ENCODE results near the gene ISOC2. TPM values are rescaled to one million over a fixed set of nuclear protein-coding genes. Genes with fewer than 3 reads are reported as not detected.

ISOC2 gene
- polyA plus RNA-seq, 2 of the 4 experiments (the other 2 are of a cell fraction): 45.3 to 57.8 TPM

DNA sequence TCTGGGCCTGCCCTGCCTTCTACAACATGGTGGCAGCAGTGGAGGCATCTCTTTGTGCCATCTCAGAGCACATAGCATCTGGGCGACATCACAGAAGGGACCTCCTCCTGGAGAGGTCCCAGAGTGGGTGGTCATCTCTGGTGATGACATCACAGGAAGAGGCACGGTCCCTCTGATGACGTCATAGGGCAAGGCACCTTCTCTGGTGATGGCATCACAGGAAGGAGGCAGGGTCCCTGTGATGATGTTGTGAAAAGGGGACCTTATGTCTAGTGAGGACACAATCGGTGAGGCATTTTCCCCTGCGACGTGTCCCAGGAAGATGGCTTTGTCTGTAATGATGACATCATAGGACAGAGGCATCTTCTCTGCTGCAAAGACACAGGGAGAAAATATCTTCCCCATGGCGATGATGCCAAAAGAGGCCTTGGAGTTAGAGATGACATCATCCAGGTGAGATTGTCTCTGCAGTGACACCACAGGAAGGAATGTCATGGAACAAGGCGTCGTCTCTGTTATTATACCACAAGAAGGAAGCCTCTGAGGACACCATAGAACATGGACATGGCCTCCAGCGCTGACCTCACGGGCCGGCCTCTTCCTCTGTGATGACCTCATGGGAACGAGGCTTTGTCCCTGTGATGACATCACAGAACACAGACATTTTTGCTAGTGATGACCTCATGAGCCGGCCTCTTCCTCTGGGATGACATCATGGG, 29.0 kb downstream of the ISOC2 start:
- 0 out of 6 replicates have a peak, but pooled peaks of 1 of the 2 experiments have one; percentile 12 for ATAC-seq
- 43% methylated on average over 14 of the region's 14 CpGs for WGBS (ENCODE audit: missing lambda C conversion rate)

GRCh38 chr19:55431183-55431582, 30.3 kb downstream of the ISOC2 start:
- ChIA-PET CTCF (interaction anchor here (0.9 to 1.1 kb wide), 2 partner anchors 13 to 139 kb away, joined by 3 read pairs; no protein-coding TSS in a partner anchor), POLR2A (no interaction called here)
- FAIRE-seq (no peak), DNase-seq (ENCODE audit: low read depth in 1 of 2, low spot score in 1 of 2) (no peak), ATAC-seq (no peak)
- TF ChIP-seq NPAS2 (CRISPR knock-in tag; IDR thresholded peaks at IDR 0.05; ENCODE audit: borderline replicate concordance) (no peak), RNF2 (IDR thresholded peaks at IDR 0.05; ENCODE audit: borderline replicate concordance, low read depth) (no peak), GATA3 (IDR thresholded peaks at IDR 0.05; ENCODE audit: borderline replicate concordance) (no peak), ZSCAN20 (CRISPR knock-in tag; IDR thresholded peaks at IDR 0.05) (no peak), FOXS1 (CRISPR knock-in tag; IDR thresholded peaks at IDR 0.05) (no peak), CEBPB (IDR thresholded peaks at IDR 0.05) (no peak), HEYL (CRISPR knock-in tag; IDR thresholded peaks at IDR 0.05) (no peak), ZNF302 (CRISPR knock-in tag; IDR thresholded peaks at IDR 0.05) (no peak), RCOR1 (IDR thresholded peaks at IDR 0.05; ENCODE audit: low read depth, low read length) (no peak), HOXA7 (CRISPR knock-in tag; IDR thresholded peaks at IDR 0.05) (no peak), ELK1 (IDR thresholded peaks at IDR 0.05; ENCODE audit: low read depth, low read length) (no peak), CBX8 (IDR thresholded peaks at IDR 0.05) (no peak), HOXB13 (CRISPR knock-in tag; IDR thresholded peaks at IDR 0.05; ENCODE audit: low read depth) (no peak), NR3C1 (IDR thresholded peaks at IDR 0.05) (no peak)
- TF ChIP-seq, protein P1, sequence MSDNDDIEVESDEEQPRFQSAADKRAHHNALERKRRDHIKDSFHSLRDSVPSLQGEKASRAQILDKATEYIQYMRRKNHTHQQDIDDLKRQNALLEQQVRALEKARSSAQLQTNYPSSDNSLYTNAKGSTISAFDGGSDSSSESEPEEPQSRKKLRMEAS (IDR thresholded peaks at IDR 0.05): no peak
- TF ChIP-seq, protein P2, sequence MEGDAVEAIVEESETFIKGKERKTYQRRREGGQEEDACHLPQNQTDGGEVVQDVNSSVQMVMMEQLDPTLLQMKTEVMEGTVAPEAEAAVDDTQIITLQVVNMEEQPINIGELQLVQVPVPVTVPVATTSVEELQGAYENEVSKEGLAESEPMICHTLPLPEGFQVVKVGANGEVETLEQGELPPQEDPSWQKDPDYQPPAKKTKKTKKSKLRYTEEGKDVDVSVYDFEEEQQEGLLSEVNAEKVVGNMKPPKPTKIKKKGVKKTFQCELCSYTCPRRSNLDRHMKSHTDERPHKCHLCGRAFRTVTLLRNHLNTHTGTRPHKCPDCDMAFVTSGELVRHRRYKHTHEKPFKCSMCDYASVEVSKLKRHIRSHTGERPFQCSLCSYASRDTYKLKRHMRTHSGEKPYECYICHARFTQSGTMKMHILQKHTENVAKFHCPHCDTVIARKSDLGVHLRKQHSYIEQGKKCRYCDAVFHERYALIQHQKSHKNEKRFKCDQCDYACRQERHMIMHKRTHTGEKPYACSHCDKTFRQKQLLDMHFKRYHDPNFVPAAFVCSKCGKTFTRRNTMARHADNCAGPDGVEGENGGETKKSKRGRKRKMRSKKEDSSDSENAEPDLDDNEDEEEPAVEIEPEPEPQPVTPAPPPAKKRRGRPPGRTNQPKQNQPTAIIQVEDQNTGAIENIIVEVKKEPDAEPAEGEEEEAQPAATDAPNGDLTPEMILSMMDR (IDR thresholded peaks at IDR 0.05): no peak
- Histone ChIP-seq H3K27ac (no peak overlapping the region), H3K4me2 (no peak overlapping the region), H3K4me3 (no peak overlapping the region), H3K4me1 (no peaks in the 10 kb centered on the region), H3K9me3 (peaks cover 3% of the 10 kb centered on the region; the same call in 1 of the 3 replicates)
- 13% methylated on average over 1 of the region's 1 CpG for WGBS (ENCODE audit: missing lambda C conversion rate)

More for the DNA sequence above, 29.0 kb downstream of the ISOC2 start:
- DNase-seq (ENCODE audit: low read depth in 1 of 2, low spot score in 1 of 2) (no peak), FAIRE-seq (no peak)
- Histone ChIP-seq H3K4me3 (no peak overlapping the region), H3K4me2 (no peak overlapping the region), H3K4me1 (0 out of 3 replicates have a peak, but pooled peaks cover under 1% of the 10 kb centered on the region), H3K27ac (no peak overlapping the region), H3K9me3 (peaks cover 3% of the 10 kb centered on the region; the same call in 1 of the 3 replicates)
- CTCF ChIA-PET: interaction anchor here (0.6 to 1.5 kb wide), 4 partner anchors 14 to 233 kb away, joined by 3 to 5 read pairs (median 3); no protein-coding TSS in a partner anchor
- TF ChIP-seq FOSL2 (IDR thresholded peaks at IDR 0.05) (no peak), FOSL2 (CRISPR knock-in tag; IDR thresholded peaks at IDR 0.05) (peak; percentile 69; the same call in 1 of the 2 replicates), EHMT2 (IDR thresholded peaks at IDR 0.05; ENCODE audit: low read depth) (no peak)
- POLR2A ChIA-PET: no interaction called here

GRCh38 chr19:55426042-55426441, 35.4 kb downstream of the ISOC2 start:
- POLR2A ChIA-PET: interaction anchor here (0.7 kb wide), 1 partner anchor 125 kb away, joined by 3 read pairs; no protein-coding TSS in a partner anchor
- Histone ChIP-seq H3K27ac (no peak overlapping the region), H3K4me2 (no peak overlapping the region), H3K9me3 (peaks cover 3% of the 10 kb centered on the region; the same call in 1 of the 3 replicates), H3K4me3 (no peak overlapping the region), H3K4me1 (no peaks in the 10 kb centered on the region)
- WGBS (ENCODE audit: missing lambda C conversion rate): 8% methylated on average over 2 of the region's 2 CpGs
- DNase-seq (ENCODE audit: low read depth in 1 of 2, low spot score in 1 of 2) (no peak), FAIRE-seq (no peak), ATAC-seq (no peak)
- CTCF ChIA-PET: interaction anchor here (1.1 to 5.0 kb wide), 4 partner anchors 8 to 285 kb away, joined by 3 to 44 read pairs (median 4); no protein-coding TSS in a partner anchor
- TF ChIP-seq GATA3 (IDR thresholded peaks at IDR 0.05; ENCODE audit: borderline replicate concordance) (no peak), ZC3H11A (IDR thresholded peaks at IDR 0.05) (no peak), TP53 (CRISPR knock-in tag; IDR thresholded peaks at IDR 0.05) (no peak), EHF (CRISPR knock-in tag; IDR thresholded peaks at IDR 0.05) (no peak), HEYL (CRISPR knock-in tag; IDR thresholded peaks at IDR 0.05) (no peak), JUN (IDR thresholded peaks at IDR 0.05) (no peak), POLR2A (IDR thresholded peaks at IDR 0.05; ENCODE audit: low read length) (no peak), JUNB (IDR thresholded peaks at IDR 0.05) (no peak), KDM1A (IDR thresholded peaks at IDR 0.05; ENCODE audit: low read depth) (no peak), ZNF302 (CRISPR knock-in tag; IDR thresholded peaks at IDR 0.05) (no peak), FOXS1 (CRISPR knock-in tag; IDR thresholded peaks at IDR 0.05) (no peak), ELK1 (IDR thresholded peaks at IDR 0.05; ENCODE audit: low read depth, low read length) (no peak), E2F6 (IDR thresholded peaks at IDR 0.05; ENCODE audit: borderline replicate concordance, low read depth) (no peak), NPAS2 (CRISPR knock-in tag; IDR thresholded peaks at IDR 0.05; ENCODE audit: borderline replicate concordance) (no peak), ZSCAN20 (CRISPR knock-in tag; IDR thresholded peaks at IDR 0.05) (no peak), HOXB5 (CRISPR knock-in tag; IDR thresholded peaks at IDR 0.05) (no peak), MYC (IDR thresholded peaks at IDR 0.05; ENCODE audit: borderline replicate concordance, low read length) (no peak), RFX5 (IDR thresholded peaks at IDR 0.05) (no peak)

All from A549 (cell line).